Measurements from ENCODE around the gene VWA5B1. TPM values are rescaled to one million over a fixed set of nuclear protein-coding genes. Genes with fewer than 3 reads are reported as not detected.

The VWA5B1 gene
- total RNA-seq, 3 donors from 2014 or later (not counting 1 experiment from before 2014, with no cell fraction given): not detected

DNA sequence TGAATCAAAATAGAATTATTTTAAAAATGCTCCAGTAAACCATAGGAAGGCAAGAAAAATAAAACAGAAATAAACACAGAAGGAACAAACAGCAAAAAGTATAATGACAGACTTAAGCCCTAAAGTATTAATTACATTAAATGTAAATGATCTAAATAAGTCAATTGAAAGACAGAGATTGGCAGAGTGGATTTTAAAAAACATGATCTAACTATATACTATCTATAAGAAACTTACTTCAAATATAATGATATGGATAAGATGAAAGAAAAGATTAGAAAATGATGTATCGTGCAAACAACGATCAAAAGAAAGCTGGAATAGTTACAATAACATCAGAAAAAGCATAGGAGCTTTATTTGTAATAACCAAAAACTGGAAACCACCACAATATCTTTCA lies 104.6 kb downstream of the VWA5B1 start:
- DNase-seq: no peak
- TF ChIP-seq CTCF (IDR thresholded peaks at IDR 0.05): no peak
- H3K27ac Mint-ChIP-seq: no peak overlapping the region
- Histone ChIP-seq H3K27ac (ENCODE audit: low read length) (no peak overlapping the region), H3K4me1 (ENCODE audit: control insufficient read depth, insufficient read depth, low read length) (no peaks in the 10 kb centered on the region), H3K27me3 (ENCODE audit: control insufficient read depth, insufficient read depth, low read length) (no peaks in the 10 kb centered on the region), H3K4me3 (ENCODE audit: low read length) (no peak overlapping the region), H3K36me3 (ENCODE audit: control insufficient read depth, insufficient read depth, low read length) (no peaks in the 10 kb centered on the region), H3K9me3 (ENCODE audit: control insufficient read depth, insufficient read depth, low read length) (peaks cover 3% of the 10 kb centered on the region)
- no peak for ATAC-seq
- peaks cover 39 to 50% of the 10 kb centered on the region in 2 donors for H3K27me3 Mint-ChIP-seq (ENCODE audit: low read depth in 2 of 2)
- no peaks in the 10 kb centered on the region for H3K4me1 Mint-ChIP-seq
- intact Hi-C loops (cut with micrococcal nuclease): no loop called here
- WGBS (ENCODE audit: insufficient coverage): 100% methylated on average over 1 of the region's 2 CpGs
- H3K36me3 Mint-ChIP-seq: peaks cover 4% of the 10 kb centered on the region
- peaks cover 0 to 6% of the 10 kb centered on the region in 2 donors for H3K9me3 Mint-ChIP-seq
- no peak overlapping the region for H3K4me3 Mint-ChIP-seq

DNA sequence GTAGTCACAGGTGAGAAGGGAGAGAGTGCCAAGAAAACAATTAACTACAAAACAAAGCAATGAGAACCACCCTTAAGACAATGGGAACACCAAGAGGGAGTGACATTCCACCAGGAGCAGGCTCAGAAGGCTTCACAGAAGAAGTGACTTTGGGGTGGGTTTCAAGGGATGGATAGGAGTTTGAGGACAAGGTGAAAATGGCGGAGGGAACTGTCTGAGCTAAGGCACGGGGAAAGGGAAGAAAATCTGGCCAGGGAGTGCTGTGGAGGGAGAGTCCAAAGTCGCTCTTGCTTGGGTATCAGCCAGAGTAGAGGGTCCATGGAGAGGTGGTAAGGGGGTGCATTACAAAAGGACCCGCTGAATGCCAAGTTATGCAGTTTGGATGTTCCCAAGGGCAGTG lies 108.1 kb downstream of the VWA5B1 start:
- Mint-ChIP-seq H3K36me3 (peaks cover 4% of the 10 kb centered on the region), H3K27ac (no peak overlapping the region), H3K4me1 (no peaks in the 10 kb centered on the region), H3K27me3 (ENCODE audit: low read depth in 2 of 2) (peaks cover 37 to 42% of the 10 kb centered on the region in 2 donors), H3K4me3 (no peak overlapping the region), H3K9me3 (peaks cover 0 to 6% of the 10 kb centered on the region in 2 donors)
- Histone ChIP-seq H3K9me3 (ENCODE audit: control insufficient read depth, insufficient read depth, low read length) (peaks cover 3% of the 10 kb centered on the region), H3K4me3 (ENCODE audit: low read length) (no peak overlapping the region), H3K4me1 (ENCODE audit: control insufficient read depth, insufficient read depth, low read length) (no peaks in the 10 kb centered on the region), H3K36me3 (ENCODE audit: control insufficient read depth, insufficient read depth, low read length) (no peaks in the 10 kb centered on the region), H3K27me3 (ENCODE audit: control insufficient read depth, insufficient read depth, low read length) (no peaks in the 10 kb centered on the region), H3K27ac (ENCODE audit: low read length) (no peak overlapping the region)
- ATAC-seq (no peak), DNase-seq (no peak)
- intact Hi-C loops (cut with micrococcal nuclease): no loop called here
- no peak for TF ChIP-seq CTCF (IDR thresholded peaks at IDR 0.05)
- 74% methylated on average over 4 of the region's 4 CpGs for WGBS (ENCODE audit: insufficient coverage)

- Histone ChIP-seq H3K4me3 (ENCODE audit: low read length) (no peak overlapping the region), H3K27me3 (ENCODE audit: control insufficient read depth, insufficient read depth, low read length) (no peaks in the 10 kb centered on the region), H3K4me1 (ENCODE audit: control insufficient read depth, insufficient read depth, low read length) (no peaks in the 10 kb centered on the region), H3K9me3 (ENCODE audit: control insufficient read depth, insufficient read depth, low read length) (peaks cover 3% of the 10 kb centered on the region), H3K27ac (ENCODE audit: low read length) (no peak overlapping the region), H3K36me3 (ENCODE audit: control insufficient read depth, insufficient read depth, low read length) (no peaks in the 10 kb centered on the region)
- no peak overlapping the region for H3K27ac Mint-ChIP-seq
- DNase-seq (no peak), ATAC-seq (no peak)
- intact Hi-C loops (cut with micrococcal nuclease): no loop called here
- peaks cover 0 to 6% of the 10 kb centered on the region in 2 donors for H3K9me3 Mint-ChIP-seq
- 75% methylated on average over 7 of the region's 7 CpGs for WGBS (ENCODE audit: insufficient coverage)
- no peaks in the 10 kb centered on the region for H3K4me1 Mint-ChIP-seq
- H3K27me3 Mint-ChIP-seq (ENCODE audit: low read depth in 2 of 2): peaks cover 32 to 43% of the 10 kb centered on the region in 2 donors
- H3K4me3 Mint-ChIP-seq: no peak overlapping the region
- TF ChIP-seq CTCF (IDR thresholded peaks at IDR 0.05): no peak
- peaks cover 3% of the 10 kb centered on the region for H3K36me3 Mint-ChIP-seq
These were observed 108.5 kb downstream of the VWA5B1 start for GRCh38 chr1:20399196-20399595.

DNA sequence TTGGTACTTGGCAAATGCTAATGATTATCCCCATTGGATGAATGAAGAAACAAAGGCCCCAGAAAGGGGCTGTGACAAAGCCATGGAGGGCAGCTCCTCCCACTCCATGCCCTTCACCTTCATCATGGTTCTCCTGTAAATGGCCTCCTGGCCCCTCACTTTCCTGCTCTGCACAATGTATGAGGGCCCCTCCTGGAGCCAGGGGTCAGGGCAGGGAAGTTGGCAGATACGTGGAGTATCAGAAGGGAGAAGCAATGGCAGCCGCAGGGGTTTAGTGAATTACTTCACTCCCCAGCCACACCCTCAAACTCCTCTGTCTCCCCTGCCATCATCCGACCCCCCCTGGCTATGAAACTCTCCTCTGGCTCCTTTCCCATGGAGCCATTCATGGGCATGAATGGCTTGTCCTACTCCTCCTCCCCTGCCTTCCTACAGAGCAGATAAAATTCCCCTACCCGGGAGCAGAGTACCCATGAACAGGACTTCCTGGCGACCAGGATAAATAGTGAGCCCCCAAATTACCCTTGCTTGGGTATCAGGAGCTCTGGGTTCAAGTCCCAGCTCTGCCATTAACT lies 109.0 kb downstream of the VWA5B1 start:
- DNase-seq (no peak), ATAC-seq (no peak)
- no peak overlapping the region for H3K27ac Mint-ChIP-seq
- H3K27me3 Mint-ChIP-seq (ENCODE audit: low read depth in 2 of 2): peaks cover 30 to 43% of the 10 kb centered on the region in 2 donors
- peaks cover 0 to 3% of the 10 kb centered on the region in 2 donors for H3K9me3 Mint-ChIP-seq
- Histone ChIP-seq H3K27ac (ENCODE audit: low read length) (no peak overlapping the region), H3K36me3 (ENCODE audit: control insufficient read depth, insufficient read depth, low read length) (no peaks in the 10 kb centered on the region), H3K4me1 (ENCODE audit: control insufficient read depth, insufficient read depth, low read length) (no peaks in the 10 kb centered on the region), H3K27me3 (ENCODE audit: control insufficient read depth, insufficient read depth, low read length) (no peaks in the 10 kb centered on the region), H3K4me3 (ENCODE audit: low read length) (no peak overlapping the region), H3K9me3 (ENCODE audit: control insufficient read depth, insufficient read depth, low read length) (peaks cover 2% of the 10 kb centered on the region)
- 38% methylated on average over 5 of the region's 5 CpGs for WGBS (ENCODE audit: insufficient coverage)
- no peaks in the 10 kb centered on the region for H3K4me1 Mint-ChIP-seq
- H3K4me3 Mint-ChIP-seq: no peak overlapping the region
- no peak for TF ChIP-seq CTCF (IDR thresholded peaks at IDR 0.05)
- H3K36me3 Mint-ChIP-seq: no peaks in the 10 kb centered on the region
- intact Hi-C loops (cut with micrococcal nuclease): no loop called here
